GM19452 (cell line): Measurements from ENCODE around the gene STK38L.
A peak's percentile ranks its signal among the peaks of the same experiment; 100 is the strongest.

Experiments used
- ATAC-seq: cut with Tn5 transposase; IDR thresholded peaks from one replicate; pipeline ENCODE4 v1.9.1; 2021; ENCODE audit not compliant: unreplicated experiment

Gene STK38L

GRCh38 chr12:27309293-27309994, 65.4 kb downstream of the STK38L start:
- ATAC-seq = no peak

- no peak for ATAC-seq
These were observed 65.9 kb downstream of the STK38L start for GRCh38 chr12:27309995-27310315.

- no peak for ATAC-seq
These were observed 72.9 kb downstream of the STK38L start for GRCh38 chr12:27316947-27317346.

GRCh38 chr12:27319409-27319808, 75.3 kb downstream of the STK38L start:
- ATAC-seq = no peak

GRCh38 chr12:27319848-27320247, 75.8 kb downstream of the STK38L start:
- no peak for ATAC-seq

GRCh38 chr12:27324530-27324929, 80.4 kb downstream of the STK38L start:
- no peak for ATAC-seq

GRCh38 chr12:27330846-27331245, 86.8 kb downstream of the STK38L start:
- ATAC-seq = no peak

GRCh38 chr12:27331291-27331926, 87.3 kb downstream of the STK38L start:
- ATAC-seq = peak; percentile 36

GRCh38 chr12:27331927-27332324, 87.8 kb downstream of the STK38L start:
- no peak for ATAC-seq

GRCh38 chr12:27332407-27332713, 88.3 kb downstream of the STK38L start:
- peak; percentile 0 for ATAC-seq

- ATAC-seq = peak; percentile 38
These were observed 88.8 kb downstream of the STK38L start, which contains the start of gene BMAL2 for GRCh38 chr12:27332714-27333402. Gene BMAL2 (plus strand): TSS chr12:27332836. CDS start chr12:27333073, 237 bp downstream.

- ATAC-seq = peak; percentile 30
These were observed 89.4 kb downstream of the STK38L start for GRCh38 chr12:27333403-27334009.

GRCh38 chr12:27334042-27334720, 90.1 kb downstream of the STK38L start:
- ATAC-seq = peak; percentile 14

GRCh38 chr12:27334721-27335082, 90.6 kb downstream of the STK38L start:
- ATAC-seq = no peak

- no peak for ATAC-seq
These were observed 91.5 kb downstream of the STK38L start for GRCh38 chr12:27335364-27336281.

- ATAC-seq = no peak
These were observed 92.2 kb downstream of the STK38L start for GRCh38 chr12:27336282-27336653.

- no peak for ATAC-seq
These were observed 93.3 kb downstream of the STK38L start for GRCh38 chr12:27337376-27337775.

GRCh38 chr12:27338473-27338872, 94.4 kb downstream of the STK38L start:
- ATAC-seq = no peak

- ATAC-seq = no peak
These were observed 96.9 kb downstream of the STK38L start for GRCh38 chr12:27340971-27341370.

- no peak for ATAC-seq
These were observed 98.5 kb downstream of the STK38L start for GRCh38 chr12:27342536-27342935.
